GM21381 (cell line): ENCODE data around the gene GPR151.
"Not testable (repeated sequence)": the region's sequence is repeated elsewhere in the genome, so short reads cannot be mapped to it uniquely, and the experiment has no call there.

Experiments used
- ATAC-seq: cut with Tn5 transposase; IDR thresholded peaks from one replicate; pipeline ENCODE4 v1.9.1; 2021; ENCODE audit warnings: mild to moderate bottlenecking, moderate library complexity; ENCODE audit not compliant: unreplicated experiment

Gene GPR151

DNA sequence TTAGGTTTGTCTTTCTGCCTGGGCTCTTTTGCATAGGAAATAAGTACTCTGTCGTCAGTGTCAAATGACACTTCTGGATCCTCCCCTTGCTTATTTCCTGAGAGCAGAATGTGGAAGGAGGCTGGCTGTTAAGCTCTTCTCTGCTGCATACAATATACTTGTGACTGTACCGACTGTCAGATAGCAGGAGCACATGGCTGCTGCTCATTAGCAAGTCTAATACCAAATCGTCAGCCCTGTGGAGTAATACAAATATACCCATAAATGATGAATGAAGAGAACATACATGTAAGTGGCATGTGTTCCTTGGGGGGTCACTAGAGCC lies at the start of gene GPR151:
GPR151 (minus strand) TSS at position 40 of the 325 bp plus-strand sequence. CDS start 77 bp downstream, outside the sequence.
- no peak for ATAC-seq

DNA sequence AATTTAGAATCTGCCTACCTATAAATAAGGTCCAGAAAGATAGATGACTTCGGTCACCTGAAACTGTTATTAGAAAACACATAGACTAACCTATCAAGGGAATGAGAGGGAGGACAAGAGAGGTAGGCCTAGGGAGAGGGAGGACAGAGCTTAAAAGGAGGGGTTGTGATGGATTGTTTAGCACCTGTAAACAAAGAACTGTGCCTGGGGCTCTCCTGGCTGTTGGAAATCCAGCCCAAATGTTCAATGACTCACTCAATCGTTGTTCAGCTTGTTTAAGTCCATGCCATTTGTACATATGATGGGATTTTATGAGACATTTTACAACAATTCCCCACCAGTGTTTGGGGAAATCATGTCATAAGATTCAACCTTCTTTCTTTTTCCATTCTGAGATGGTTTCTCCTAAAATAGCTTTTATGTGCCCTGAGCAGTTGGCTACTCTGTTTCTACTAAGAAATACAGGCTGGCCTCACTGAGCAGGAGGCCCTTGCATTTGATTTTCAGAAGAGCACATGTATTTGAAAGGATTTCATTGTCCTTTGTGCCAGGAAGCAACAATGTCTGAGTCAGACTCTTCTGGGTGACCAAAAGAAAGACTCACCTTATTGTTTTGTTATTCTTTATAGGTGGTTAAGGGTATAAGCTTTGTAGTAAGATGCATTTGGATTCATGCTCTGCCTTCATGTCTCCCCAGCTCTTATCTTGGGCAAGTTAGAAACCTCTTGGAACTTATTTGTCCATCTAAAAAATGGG lies 48.2 kb upstream of the GPR151 start:
- no peak for ATAC-seq

DNA sequence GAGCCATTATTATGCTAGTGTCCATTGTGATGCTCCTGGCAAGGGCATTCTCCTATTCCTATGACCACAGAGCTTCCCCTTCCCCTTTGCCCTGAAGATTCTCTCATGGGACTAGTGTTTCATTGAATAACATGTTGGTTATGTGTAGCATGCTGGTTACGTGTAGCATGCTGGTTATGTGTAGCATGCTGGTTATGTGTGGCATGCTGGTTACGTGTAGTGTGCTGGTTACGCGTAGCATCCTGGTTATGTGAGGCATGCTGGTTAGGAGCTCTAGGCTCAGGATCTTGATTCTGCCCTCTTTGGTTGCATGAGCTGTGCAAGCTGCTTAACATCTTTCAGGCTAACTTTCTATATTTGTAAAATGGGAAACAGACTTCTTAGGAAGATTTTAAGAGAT lies 46.5 kb upstream of the GPR151 start:
- no peak for ATAC-seq

DNA sequence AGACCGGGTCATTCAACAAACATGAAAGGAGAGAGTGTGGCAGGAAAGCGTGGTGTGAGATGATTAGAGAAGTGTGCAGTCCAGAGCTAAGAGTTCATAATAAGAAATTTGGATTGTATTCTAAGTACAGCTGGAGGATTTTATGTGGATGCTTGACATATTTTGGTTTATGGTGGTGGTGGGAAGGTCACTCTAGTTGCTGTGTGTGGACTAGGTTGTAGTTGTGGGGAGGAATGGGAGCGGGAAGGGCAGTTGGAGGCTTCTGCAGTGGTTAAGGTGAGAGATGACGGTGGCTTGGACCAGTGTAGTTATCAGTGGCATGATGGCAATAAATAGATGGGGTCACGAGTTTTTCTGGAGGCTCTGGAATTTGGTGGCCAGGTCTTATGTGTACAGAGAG lies 45.7 kb upstream of the GPR151 start:
- ATAC-seq = no peak

DNA sequence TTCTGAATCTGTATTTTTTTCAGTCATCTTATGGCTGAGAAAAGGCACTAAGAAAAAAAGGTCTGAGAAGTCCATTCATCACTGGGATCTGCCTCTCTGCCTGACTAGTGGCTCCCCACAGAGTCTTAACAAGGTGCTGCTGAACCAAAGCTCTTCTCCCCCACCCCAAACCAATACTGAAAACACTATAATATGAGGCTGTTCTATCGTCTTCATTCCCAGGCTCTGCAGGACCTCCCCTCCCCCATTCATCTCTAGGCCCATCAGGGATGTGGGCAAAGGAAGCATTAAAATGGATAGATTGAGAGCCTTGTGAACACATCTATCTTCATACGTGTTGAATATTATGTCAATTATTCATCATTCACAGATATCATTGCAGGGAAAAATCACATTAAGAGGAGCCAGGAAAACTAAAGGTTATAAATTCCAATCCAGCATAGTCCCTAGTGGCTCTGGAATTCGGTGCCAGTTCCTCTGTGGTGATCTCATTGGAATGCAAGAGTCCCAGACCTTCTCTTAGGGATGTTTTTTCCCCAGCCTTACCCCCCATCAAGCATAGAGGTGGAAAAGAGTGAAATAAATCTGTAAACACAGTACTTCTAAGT lies 44.3 kb upstream of the GPR151 start:
- no peak for ATAC-seq

DNA sequence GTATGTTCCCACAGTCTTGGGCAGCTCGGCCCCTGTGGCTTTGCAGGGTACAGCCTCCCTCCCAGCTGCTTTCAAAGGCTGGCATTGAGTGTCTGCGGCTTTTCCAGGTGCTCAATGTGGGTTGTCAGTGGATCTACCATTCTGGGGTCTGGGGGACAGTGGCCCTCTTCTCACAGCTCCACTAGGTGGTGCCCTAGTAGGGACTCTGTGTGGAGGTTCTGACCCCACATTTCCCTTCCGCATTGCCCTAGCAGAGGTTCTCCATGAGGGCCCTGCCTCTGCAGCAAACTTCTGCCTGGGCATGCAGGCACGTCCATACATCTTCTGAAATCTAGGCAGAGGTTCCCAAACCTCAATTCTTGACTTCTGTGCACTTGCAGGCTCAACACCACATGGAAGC lies 40.9 kb upstream of the GPR151 start:
- ATAC-seq = not testable (repeated sequence)

DNA sequence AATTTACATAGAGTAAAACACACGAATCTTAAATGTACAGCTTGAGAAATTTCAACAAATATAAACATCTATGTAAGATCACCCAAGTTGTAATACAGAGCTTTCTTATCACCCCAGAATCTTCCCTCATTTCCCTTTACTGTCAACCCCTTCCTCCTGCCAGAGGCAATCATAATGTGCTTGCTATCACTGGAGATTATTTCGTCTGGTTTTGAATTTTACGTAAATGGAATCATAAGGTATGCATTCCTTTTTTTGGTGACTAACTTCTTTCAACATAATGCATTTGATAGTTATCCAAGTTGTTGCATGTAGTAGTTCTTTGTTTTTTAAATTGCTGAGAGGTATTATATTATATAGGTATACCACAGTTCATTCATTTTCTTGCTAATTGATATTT lies 37.5 kb upstream of the GPR151 start:
- ATAC-seq = no peak

DNA sequence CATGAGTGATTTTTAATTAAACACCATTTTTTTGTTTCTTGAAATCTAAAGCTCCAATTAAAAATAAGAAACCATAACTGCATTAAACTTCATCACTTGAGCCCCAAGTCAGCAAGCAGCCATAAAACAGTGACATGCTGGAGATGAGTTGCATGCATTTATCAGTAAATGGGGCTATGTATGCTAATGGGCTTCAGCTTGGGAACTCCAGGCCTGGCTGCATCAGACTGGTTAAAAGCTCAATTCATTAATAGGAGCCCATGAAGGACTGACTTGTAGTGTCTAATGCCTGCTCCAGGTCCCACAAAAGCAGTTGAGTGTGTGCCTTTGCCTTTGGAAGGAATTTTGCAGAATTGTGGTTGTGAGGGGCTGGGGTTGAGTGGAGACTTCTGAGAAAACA lies 33.6 kb upstream of the GPR151 start:
- no peak for ATAC-seq

DNA sequence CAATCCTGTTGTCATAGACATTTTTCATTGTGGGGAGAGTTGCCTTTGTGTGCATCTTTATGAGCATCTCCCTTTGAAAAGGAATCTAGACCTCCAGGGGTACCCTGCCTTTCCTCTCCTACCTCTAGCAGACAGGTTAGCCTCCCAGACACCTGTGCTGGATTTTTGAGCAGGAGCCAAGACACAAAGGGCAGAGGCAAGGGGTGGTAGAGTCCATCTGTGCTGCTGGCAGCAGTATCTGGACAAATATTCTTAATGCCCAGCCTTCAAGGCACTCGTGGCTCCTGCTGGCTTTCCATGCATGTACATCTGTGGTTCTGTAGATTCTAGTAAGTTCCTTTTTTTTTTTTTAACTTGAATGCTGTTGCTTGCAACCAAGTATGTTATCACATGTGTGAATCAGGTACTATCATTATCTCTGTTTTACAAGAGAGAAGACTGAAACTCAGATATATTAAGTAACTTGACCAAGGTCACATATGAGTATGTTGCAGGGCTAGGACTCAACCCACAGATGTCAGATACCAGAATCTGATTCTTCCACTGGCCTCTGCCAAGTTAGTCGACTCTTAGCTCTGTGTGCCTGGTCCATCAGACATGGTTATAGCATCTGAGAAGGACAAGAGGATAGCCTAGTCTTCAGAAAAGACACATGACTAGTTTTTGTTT lies 32.9 kb upstream of the GPR151 start:
- no peak for ATAC-seq

DNA sequence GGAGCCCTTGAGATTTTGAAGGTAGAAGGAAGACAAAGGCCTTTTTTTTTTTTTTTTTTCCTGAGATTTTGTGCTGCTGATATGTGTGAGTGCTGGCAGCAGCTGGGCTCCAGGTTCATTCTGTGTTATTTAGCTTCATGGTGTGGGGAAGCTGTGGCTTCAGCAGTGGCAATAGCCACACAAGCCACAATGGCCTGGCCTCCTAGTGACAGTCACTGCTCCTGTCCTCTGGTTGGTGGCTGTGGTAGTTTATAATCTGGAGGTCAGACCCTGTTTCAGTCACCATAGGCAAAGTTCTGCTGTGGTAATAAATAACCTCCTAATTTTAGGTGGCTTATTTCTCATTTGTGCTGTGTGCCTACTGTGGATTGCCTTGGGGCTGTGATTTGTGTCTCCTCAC lies 28.2 kb upstream of the GPR151 start:
- ATAC-seq = no peak

DNA sequence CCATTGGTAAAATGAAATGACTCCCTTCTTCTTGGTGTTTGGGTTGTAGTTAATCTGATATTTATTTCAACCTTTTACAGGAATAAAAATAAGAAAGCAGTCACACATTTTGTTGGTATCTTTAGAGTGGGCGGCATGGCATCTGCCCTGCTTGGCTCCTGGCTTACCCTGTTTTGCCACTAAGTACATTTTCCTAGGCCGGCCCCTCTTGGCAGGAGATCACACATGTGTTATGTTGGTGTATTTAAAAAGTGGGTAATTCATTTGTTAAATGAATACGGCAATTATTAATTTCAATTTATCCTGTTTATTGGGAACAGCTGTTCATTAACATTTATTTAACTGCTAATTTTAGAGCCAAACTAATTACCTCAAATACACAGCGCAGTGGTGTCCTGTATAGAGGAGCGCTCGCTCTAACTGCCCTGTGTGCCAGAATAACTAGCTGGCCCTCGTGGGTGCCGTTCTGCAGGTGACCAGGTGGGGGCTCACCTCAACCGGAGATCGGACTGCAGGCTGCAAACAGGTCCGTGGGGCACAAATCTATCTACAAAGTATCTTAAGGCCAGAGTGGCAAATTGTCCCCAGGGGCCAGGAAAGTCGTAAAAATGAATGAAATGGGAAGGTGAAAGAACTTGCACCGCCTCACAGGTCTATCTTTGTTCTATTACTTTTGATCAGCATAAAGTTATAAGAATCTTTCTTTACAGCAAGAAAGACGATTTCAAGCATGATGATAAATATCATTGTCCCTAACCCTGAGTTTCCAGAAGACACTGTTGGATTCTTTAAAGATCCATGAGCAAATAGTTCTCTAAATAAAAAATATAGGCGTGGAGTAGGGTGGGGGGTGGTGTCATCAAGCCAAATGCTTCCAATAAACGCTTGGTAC lies 26.2 kb upstream of the GPR151 start:
- peak; percentile 97 for ATAC-seq

DNA sequence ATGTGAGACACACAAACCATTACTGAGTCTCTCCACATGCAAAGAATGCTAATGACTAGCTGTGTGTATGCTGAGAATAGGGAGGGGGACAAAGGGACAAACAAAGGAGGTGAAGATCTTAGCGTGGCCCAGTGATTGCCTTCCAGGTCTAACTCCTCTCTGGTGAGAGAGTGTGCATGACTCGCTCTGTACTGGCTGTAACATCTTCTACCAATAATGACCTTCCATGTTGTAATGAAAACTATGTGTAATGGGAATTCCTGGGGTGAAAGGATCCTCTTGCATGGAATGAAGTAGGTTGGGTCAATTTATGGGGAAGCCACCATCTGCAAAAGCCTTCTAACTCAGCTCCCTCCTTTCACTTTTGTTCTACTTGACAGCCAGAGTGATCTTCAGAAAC lies 24.4 kb upstream of the GPR151 start:
- ATAC-seq = no peak

DNA sequence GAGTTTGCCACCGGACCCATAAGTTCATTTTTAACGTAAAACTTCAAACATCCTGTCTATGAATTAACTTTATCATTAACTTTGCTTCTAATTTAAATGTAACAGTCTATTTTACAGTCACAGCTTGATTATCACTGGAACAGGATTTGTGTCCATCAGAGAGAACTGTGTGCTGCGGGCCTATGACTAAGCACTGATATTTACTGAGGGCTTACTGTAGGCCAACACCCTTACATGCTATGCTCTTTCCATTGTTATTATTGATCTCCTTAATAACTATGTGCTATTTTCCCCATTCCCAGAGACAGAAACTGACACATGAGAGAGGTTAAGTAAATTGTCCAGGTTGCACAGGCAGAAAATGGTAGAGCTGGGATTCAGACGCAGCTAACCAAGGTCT lies 24.0 kb upstream of the GPR151 start:
- no peak for ATAC-seq

DNA sequence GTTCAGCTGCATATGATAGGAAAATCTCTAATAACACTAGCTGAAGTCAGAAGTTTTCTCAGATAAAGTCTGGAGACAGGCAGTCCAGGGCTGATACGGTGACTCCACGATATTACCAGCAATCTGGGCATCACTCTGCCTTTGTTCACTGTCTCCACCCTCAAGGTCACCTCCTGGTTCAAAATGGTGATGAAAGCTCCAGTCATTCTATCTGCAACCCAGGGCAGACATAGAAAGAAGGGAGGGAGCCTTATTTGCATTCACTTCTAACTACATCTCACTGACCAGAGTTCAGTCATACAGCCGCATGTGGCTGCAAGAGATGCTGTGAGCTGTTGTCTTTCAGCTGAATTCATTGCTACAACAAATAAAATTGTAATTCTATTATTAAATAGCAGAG lies 22.4 kb upstream of the GPR151 start:
- ATAC-seq = no peak

DNA sequence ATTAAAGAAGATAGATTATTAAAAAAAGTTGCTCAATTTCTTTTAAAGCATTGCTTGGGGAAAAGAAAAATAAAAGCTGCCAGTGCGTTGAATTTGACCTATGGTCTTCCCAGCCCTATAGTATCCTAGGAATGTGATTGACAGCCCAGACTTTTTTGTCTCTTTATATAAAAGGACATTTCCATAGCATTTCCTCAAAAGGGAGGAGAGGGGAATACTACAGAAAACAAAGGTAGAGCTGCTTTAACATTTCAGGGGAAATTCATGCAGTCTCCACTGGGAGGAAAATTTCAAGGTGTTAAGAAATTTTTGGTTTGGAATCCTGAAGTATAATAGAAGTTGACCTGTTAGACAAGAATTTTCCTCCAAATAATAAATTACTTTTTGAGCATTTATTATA lies 17.9 kb upstream of the GPR151 start:
- ATAC-seq = no peak

DNA sequence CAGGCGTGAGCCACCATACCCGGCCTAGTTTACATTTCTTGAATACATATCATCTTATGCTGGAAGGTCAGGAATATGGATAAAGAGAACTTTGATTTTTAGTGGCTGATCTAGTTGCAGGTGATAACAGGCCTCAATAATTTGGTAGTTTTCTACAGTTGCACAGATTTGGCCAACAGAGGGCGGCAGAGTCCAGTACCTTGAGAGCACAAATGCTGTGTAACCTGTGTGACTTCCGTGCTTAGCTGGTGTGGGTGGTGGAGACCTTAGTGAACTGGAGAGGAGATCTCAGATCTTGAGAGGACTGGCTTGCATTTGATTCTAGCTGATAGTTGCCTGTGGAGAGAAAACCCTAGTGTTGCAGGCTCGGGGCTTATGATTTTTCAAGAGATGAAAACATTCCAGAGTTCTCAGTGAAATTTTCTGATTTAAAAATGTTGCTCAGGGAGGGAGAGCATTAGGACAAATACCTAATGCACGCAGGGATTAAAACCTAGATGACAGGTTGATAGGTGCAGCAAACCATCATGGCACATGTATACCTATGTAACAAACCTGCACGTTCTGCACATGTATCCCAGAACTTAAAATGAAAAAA lies 17.4 kb upstream of the GPR151 start:
- ATAC-seq = peak; percentile 95

DNA sequence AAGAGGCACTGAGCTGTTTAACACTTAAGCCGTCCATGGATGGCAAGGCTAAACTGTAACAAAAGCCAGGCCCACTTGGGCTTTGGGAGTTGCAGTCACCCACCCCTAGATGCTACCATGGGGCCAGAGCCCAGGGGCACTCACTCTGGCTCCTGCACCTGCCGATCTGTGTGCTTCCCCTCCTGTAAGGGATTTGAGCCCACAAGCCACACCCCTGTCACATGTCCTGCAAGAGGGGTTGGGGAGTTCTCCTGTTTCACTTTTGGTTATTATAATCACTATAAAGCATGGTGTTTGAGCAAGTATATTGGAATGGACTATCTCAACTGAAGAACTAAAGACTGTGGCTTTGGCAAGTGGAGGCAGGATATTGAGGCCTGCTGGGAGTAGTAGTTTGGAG lies 14.0 kb upstream of the GPR151 start:
- ATAC-seq = peak; percentile 46

DNA sequence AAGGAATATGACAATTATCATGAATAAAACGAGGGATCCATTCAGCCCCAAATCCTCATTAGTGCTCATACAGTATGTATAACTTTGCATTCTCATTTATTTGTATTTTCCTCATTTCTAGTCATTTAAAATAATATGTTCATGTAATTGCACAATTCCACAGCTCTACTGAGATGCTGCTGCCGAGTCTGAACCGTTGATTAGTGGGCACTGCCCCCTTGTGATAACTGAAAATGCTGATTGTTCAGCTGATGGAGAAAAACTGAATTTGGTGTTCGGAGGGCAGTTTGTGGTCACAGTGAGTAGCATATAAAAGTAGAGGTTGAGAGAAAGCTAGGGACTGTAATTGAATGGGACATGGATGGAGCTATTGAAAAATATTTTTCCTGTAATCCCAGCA lies 12.2 kb upstream of the GPR151 start:
- no peak for ATAC-seq

DNA sequence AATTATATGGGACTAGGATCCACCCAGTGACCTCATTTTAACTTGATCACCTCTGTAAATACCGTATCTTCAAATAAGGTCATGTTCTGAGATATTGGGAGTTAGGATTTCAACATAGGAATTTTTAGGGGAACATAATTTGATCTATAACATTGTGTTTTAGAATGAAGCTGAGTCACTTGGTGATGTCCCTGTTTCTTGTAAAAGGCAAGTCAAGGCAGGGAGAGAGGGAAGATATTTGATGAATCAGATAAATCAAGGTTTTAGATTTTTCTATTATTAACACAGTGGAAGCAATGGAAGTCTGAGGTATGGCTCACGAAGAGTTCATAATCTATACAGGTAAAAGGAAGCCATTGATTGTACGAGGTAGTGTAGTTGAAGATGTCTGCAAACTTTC lies 11.8 kb upstream of the GPR151 start:
- no peak for ATAC-seq

DNA sequence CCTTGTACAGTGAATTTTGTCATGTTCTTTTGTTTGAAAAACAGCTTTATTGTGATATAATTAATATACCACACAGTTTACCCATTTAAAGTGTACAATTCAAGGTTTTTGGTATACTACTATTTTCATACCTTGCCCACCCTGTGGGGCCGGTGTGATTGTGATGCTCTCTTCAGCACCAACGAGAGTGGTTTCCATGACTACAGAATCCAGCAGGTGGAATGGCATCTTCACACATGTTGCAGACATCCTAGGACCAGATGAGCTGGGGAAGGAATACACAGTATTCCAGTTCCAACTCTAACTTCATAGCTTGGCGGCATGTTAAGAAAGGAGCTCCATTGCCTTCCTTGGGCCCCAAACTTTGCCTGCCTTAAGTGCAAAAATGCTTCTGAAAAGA lies 7.7 kb upstream of the GPR151 start:
- no peak for ATAC-seq
